GM21423 (cell line): ENCODE results near the gene ASB8.

Source experiments
- ATAC-seq: cut with Tn5 transposase; IDR thresholded peaks from one replicate; pipeline ENCODE4 v1.9.1; 2021; ENCODE audit warnings: mild to moderate bottlenecking, moderate library complexity; ENCODE audit not compliant: unreplicated experiment

Gene ASB8

GRCh38 chr12:48106681-48107613, 50.4 kb downstream of the ASB8 start:
- ATAC-seq, result no peak

- peak; percentile 75 for ATAC-seq
These were observed 51.2 kb downstream of the ASB8 start, which contains the start of gene SENP1 for GRCh38 chr12:48105867-48106680. Gene SENP1 (minus strand): TSS chr12:48106079. CDS start chr12:48101472, 4,607 bp downstream.

GRCh38 chr12:48105321-48105866, 51.9 kb downstream of the ASB8 start:
- ATAC-seq, result peak; percentile 20

- ATAC-seq, result no peak
These were observed 52.8 kb downstream of the ASB8 start for GRCh38 chr12:48104531-48104930.
